Testis (tissue), 3 donors: ENCODE results near the gene ING4. TPM values are rescaled to one million over a fixed set of nuclear protein-coding genes. Genes with fewer than 3 reads are reported as not detected.

Experiments
- DNase-seq: peaks from one replicate; pipeline ENCODE4 v3.0.0-alpha.2; 2019
- H3K27ac ChIP-seq, 2 donors: fragments of 200-600 bp; sonication (generic); one replicate each; pipeline ENCODE4 v1.5.1; 2019
- H3K27me3 ChIP-seq: fragments of 200-600 bp; sonication (generic); one replicate; pipeline ENCODE4 v1.5.1; 2019
- H3K36me3 ChIP-seq: fragments of 200-600 bp; sonication (generic); one replicate; pipeline ENCODE4 v1.5.1; 2017; ENCODE audit warnings: low read depth; ENCODE audit errors: missing control alignments
- H3K4me1 ChIP-seq: fragments of 200-600 bp; sonication (generic); one replicate; pipeline ENCODE4 v1.5.1; 2019
- H3K4me3 ChIP-seq, 2 donors: fragments of 200-600 bp; sonication (generic); one replicate each; pipeline ENCODE4 v1.5.1; 2017 to 2019
- H3K9me3 ChIP-seq: fragments of 200-600 bp; sonication (generic); one replicate; pipeline ENCODE4 v1.5.1; 2017
- CTCF ChIP-seq, 3 experiments: fragments of 450-650 bp in 2 of 3; fragments of 200-600 bp in 1 of 3; sonication (generic) in 1 of 3; IDR thresholded peaks; one replicate each; pipeline ENCODE4 v1.5.1; 2016 to 2019; ENCODE audit warnings: antibody characterized with exemption in 3 of 3, mild to moderate bottlenecking in 2 of 3, moderate library complexity in 1 of 3
- POLR2A ChIP-seq: fragments of 450-650 bp; IDR thresholded peaks from one replicate; pipeline ENCODE4 v1.6.1; 2017; ENCODE audit warnings: antibody characterized with exemption, mild to moderate bottlenecking, moderate library complexity
- WGBS, 2 donors: methylation state at CpG; one replicate each; pipeline ENCODE4 v1.1.5; 2018; 5-methylcytosine and 5-hydroxymethylcytosine counted together
- intact Hi-C: fragments of 100-400 bp; cut with DNase I; formaldehyde crosslinking; loops from one replicate; pipeline ENCODE4 v1.15.1; 2023; ENCODE audit warnings: low total_unique reads
- polyA plus RNA-seq: library from polyadenylated mRNA; stranded (reverse); fragments of 350-450 nt; fragmentation: Illumina TruSeq; extraction: RNeasy Lipid Tissue Mini Kit (QIAGEN cat#74804); gene quantifications from one replicate; pipeline ENCODE4 v1.2.3, GENCODE V29; 2014; ENCODE audit warnings: low read depth, low replicate concordance; ENCODE audit not compliant: insufficient read depth
- total RNA-seq, 2 donors: library from RNA; depleted of rRNA; stranded (reverse); fragments of >200 nt; gene quantifications; one replicate each; pipeline ENCODE4 v1.2.3, GENCODE V29; 2016

Gene ING4
- total and polyA plus RNA-seq, 3 donors from 2014 or later: 48.1 to 63.0 (median 58.3) TPM

- Histone ChIP-seq H3K4me1 (no peaks in the 10 kb centered on the region), H3K36me3 (no peaks in the 10 kb centered on the region), H3K27ac (peak within 1 kb of the TSS; percentile 31 to 80), H3K27me3 (no peaks in the 10 kb centered on the region), H3K9me3 (no peaks in the 10 kb centered on the region), H3K4me3 (peak within 1 kb of the TSS; percentile 49 to 64)
- peak; percentile 74 for DNase-seq
- TF ChIP-seq POLR2A: no peak
- TF ChIP-seq CTCF (IDR thresholded peaks at IDR 0.05): no peak
- 9 to 22% methylated on average over 38 of the region's 38 CpGs for WGBS, 2 donors
- intact Hi-C loops: no loop called here
These were observed 15.8 kb downstream of the ING4 start, which contains the start of gene ACRBP for GRCh38 chr12:6647083-6647604. Gene ACRBP, minus strand, starts transcription at chr12:6647432. Its CDS starts 66 bp downstream, at chr12:6647366.

GRCh38 chr12:6646276-6647082, 16.4 kb downstream of the ING4 start:
- peaks cover 4% of the 10 kb centered on the region for H3K4me1 ChIP-seq
- TF ChIP-seq CTCF (IDR thresholded peaks at IDR 0.05) (no peak), POLR2A (no peak)
- no peak for DNase-seq
- intact Hi-C loops: no loop called here
- no peaks in the 10 kb centered on the region for H3K27me3 ChIP-seq
- no peaks in the 10 kb centered on the region for H3K9me3 ChIP-seq
- 58 to 61% methylated on average over 19 to 28 of the region's 28 CpGs for WGBS, 2 donors
- peak overlapping the region; percentile 31 to 80 for H3K27ac ChIP-seq
- H3K4me3 ChIP-seq: peak overlapping the region; percentile 49 to 64
- H3K36me3 ChIP-seq: no peaks in the 10 kb centered on the region

- no peak for DNase-seq
- Histone ChIP-seq H3K4me3 (no peak overlapping the region), H3K27me3 (no peaks in the 10 kb centered on the region), H3K4me1 (peaks cover 4% of the 10 kb centered on the region), H3K36me3 (no peaks in the 10 kb centered on the region), H3K9me3 (no peaks in the 10 kb centered on the region), H3K27ac (no peak overlapping the region)
- 48 to 56% methylated on average over 5 of the region's 5 CpGs for WGBS, 2 donors
- intact Hi-C loops: no loop called here
- TF ChIP-seq CTCF (IDR thresholded peaks at IDR 0.05): no peak
- TF ChIP-seq POLR2A: no peak
These were observed 18.0 kb downstream of the ING4 start for GRCh38 chr12:6644903-6645302.

GRCh38 chr12:6644257-6644596, 18.7 kb downstream of the ING4 start:
- Histone ChIP-seq H3K36me3 (no peaks in the 10 kb centered on the region), H3K27me3 (no peaks in the 10 kb centered on the region), H3K27ac (no peak overlapping the region), H3K9me3 (no peaks in the 10 kb centered on the region), H3K4me1 (peaks cover 10% of the 10 kb centered on the region), H3K4me3 (no peak overlapping the region)
- 65 to 77% methylated on average over 6 of the region's 6 CpGs for WGBS, 2 donors
- no peak for TF ChIP-seq CTCF (IDR thresholded peaks at IDR 0.05)
- no peak for TF ChIP-seq POLR2A
- DNase-seq: no peak
- intact Hi-C loops: no loop called here
